NCI-H460 (cell line): ENCODE measurements around the gene MPZL1. TPM values are rescaled to one million over a fixed set of nuclear protein-coding genes. Genes with fewer than 3 reads are reported as not detected.

Experiments used
- DNase-seq: peaks from one replicate; pipeline ENCODE4 v3.0.0-alpha.2; 2016; ENCODE audit warnings: low read depth; ENCODE audit errors: extremely low read depth
- total RNA-seq: library from RNA; depleted of rRNA; stranded (reverse); fragments of >200 nt; shearing (Covaris generic); gene quantifications from 2 replicates; pipeline ENCODE4 v1.2.3, GENCODE V29; 2014

Gene MPZL1
- total RNA-seq, 1 experiment from 2014 or later: 106 TPM

DNA sequence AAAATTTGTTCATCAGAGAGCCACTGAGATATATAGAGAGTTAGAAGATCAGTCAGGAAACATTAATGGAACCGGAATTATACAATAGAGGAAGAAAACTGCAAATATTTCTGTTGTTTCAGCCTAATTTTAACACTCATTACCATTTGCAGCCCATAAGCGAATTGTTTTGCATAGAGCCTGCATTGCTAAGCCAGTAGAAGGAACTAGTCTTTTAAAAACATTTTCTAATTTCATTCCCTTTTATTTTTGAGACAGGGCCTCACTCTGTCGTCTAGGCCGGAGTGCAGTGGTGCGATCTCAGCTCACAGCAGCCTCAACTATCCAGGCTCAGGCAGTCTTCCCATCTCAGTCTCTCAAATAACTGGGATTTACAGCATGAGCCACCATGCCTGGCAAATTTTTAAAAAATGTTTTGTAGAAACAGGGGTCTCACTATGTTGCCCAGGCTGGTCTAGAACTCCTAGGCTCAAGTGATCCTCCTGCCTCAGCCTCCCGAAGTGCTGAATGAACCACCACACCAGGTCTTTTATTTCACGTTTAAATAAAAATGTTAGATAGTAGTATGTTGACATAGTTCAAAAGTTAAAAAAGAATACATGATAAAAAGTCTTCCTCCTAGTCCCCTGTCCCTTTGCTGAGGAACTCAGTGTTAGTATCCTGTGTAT, 25.3 kb downstream of the MPZL1 start:
- DNase-seq: no peak

DNA sequence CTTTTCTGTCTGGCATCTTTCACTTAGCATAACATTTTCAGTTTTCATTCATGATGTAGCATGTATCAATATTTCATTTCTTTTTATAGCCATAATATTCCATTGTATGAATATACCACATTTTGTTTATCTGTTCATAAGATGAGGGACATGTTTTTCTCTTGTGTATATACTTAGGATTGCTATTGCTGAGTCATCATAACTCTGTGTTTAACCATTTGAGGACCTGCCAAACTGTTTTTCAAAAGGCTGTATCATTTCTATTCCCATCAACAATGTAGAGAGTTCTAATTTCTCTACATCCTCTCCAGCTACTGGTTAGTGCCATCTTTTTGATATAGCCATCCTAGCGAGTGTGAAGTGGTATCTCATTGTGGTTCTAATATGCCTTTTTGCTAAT, 26.2 kb downstream of the MPZL1 start:
- no peak for DNase-seq

DNA sequence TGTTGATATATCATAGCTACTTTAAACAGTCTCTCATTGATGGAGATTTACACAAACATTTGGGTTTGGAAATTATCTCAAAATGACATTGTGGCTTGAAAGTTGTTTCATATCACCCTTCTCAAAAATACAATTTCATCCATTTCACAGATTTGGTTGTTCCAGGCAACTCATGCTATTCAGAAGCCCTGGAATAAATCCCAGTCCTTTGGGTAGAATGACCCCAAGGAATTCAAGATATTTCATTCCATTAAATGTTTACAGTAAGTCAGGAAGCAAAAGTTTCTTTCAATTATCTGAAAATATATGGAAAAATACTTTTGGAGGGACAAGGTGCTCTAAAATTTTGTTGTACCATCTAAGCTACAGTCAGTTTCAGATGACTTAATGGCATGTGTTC, 27.1 kb downstream of the MPZL1 start:
- DNase-seq: no peak

DNA sequence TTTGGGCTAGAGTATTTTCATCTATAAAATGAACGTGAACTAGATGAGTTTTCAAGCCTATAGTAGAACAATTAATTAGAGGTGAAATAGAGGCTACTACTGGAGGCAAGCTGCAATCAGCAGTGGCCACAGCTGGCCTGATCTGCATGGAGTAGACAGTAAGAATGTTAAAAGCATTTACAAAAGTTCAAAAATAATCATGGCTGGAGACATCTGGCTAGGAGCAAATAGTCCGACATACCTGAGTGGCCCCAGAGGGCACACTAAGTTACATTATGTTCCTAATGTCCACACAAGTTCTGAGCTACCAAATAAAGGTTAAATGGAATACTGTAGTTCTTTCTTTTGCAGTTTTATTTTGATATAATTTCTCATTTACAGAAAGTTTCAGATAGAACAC, 28.0 kb downstream of the MPZL1 start:
- DNase-seq: no peak

DNA sequence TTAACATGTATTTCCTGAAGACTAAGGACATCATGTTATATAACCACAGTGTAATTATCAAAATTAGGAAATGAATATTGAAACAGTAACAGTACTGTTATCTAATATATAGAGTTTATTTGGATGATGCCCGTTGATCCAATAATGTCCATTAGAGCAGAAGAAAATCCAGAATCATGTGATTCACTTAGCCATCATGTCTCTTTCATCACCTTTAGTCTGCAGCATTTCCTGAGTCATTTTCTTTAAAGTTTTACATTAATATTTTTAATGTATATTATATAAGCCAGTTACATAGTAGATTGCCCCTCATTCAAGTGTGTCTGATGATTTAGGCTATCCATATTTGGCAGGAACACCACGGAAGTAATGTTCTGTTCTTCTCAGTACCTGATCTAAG, 28.9 kb downstream of the MPZL1 start:
- DNase-seq: no peak

DNA sequence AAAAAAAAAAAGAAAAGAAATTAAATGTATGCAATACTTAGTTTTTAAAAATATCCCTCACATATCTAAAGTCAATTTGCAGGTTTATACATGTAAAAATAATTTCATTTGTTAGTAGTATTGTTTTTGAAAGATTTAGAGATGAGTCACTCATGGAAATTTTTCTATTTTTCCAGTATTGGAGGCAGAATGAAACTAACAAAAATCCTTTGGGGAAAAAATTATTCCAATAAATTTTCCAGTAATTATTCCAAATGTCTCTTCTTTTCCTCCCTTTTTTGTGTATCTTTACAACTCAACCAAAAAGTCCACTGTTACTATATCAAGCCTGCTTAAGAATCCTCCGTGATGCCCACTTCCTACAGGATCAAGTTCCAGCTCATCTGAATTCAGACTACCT, 29.9 kb downstream of the MPZL1 start:
- no peak for DNase-seq

DNA sequence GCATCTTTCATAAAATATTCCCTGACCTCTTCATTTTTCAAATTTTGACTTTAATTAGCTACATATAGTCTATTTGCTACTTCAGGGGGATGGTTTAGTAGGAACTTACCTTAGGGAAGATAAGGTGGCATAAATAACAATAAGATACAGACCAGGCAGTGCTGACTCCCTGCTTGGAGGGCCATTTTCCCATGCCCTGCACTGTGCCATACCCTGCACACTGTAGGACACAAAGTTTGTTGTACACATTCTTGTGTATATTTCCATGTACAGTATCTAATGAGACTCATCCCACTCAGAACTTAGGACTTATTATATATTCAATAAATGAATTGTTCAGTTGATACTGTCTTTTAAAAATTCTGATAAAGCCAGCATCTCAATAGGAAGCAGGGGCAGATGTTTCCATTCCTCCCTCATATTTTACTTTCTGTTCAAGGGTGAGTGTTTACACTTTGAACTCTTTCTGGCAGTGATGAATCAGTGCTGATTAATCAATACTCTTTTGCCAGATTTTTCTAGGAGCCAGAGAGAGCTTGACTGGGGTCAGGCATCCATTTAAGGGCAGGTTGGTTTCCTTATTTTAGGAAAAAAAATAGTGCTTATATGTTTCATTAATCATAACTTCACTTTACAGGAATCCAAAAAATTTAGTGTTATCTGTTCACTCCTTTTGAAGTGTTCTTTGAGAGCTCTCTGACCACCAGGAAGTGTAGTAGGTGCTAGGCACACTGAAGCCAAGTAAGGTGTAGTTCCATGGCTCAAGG, 30.6 kb downstream of the MPZL1 start:
- DNase-seq: no peak

DNA sequence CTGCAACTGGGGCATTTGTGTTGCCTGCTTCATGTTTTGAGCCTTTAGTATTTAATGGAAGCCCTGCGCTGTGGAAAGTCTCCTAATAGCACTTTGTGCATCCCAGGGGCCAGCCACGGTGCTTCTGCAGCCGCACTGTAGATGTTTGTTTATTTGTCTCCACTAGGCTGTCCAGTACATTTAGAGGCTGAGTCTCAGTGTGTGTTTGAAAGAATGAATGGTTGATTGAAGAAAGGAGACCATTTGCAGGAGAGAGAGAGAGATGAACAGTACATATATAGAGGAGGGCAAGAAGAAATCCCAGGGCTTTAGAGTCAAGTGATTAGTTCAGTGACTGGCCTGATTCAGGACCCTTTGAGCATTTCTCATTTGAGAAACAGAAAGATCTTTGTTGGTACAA, 33.9 kb downstream of the MPZL1 start:
- DNase-seq: no peak

DNA sequence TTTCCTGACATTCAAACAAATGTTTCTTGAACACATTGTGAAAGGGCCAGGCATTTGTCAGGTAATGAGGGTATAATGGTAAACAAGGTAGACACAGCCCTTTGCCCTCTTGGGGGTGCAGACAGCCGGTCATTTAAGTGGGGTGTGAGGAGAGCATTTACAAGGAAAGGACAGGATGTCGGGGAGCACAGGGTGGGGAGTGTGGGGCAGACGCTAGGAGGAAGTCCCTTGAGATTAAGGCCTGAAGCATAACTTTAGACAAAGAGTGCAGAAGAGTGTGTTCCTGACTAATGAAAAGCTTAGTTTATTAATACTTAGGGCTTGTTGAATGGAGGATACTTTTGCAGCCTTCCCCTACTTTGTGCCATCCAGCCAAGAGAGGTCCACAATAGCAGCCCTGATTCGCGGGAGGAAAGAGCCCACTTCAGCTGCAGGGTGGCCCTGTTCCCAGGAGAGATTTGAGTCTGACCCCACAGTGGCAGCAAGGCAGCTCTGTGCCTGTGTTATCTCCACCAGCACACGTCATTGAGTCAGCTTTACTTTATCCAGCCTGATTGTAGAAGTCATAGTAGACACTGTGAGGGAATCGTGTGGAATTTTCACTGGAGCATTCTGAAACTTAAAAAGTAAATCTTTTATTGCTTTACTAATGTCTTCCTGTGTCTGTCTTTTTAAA, 35.1 kb downstream of the MPZL1 start:
- no peak for DNase-seq

DNA sequence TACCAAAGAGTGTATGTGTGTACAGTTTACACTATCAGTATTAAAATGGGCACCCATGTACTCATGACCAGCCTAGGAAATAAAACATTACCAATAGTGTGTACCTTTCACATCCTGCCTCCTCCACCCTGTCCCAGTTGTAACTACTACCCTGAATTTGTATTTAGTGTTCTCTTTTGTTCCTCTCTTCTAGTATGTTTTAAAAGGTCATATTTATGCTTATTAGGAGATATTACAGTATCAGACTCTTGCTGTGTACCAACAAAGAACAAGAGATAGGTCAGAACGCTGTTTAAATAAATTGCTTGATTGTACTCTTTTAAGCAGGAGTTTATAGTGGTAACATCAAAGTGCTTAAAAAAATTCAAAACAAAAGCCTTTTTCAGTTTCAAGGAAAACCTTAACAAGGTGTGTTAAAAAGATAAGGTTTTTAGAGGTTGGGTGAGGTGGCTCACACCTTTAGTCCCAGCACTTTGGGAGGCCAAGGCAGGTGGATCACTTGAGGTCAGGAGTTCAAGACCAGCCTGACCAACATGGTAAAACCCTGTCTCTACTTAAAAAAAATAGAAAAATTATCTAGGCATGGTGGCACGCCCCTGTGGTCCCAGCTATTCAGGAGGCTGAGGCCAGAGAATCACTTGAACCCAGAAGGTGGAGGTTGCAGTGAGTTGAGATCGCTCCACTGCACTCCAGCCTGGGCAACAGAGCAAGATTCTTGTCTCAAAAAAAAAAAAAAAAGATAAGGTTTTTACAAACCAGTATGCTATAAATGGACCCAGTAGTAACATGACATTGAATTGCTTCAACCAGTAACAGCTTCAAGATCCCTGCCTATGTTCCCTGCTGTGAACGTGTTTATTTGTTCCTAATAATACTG, 35.9 kb downstream of the MPZL1 start:
- DNase-seq: no peak

DNA sequence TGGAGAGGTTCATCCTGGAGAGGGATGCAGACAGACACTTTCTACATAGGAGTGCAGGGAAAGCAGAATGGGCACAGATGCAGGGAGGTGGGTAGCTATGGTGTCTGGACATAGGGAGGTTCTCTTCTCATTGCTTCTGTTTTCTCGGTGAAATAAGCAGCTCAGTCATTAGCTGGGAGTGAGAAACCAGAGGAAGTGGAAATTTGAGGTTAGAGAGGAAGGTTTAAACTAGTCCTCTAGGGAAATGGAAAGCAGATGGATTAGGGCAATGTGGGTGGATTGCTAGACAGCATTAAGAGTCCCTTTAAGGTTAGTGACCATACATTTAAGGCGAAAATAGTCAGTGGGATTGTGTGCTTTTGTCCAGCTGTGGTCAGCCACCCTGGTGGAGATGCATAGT, 39.6 kb downstream of the MPZL1 start:
- no peak for DNase-seq

DNA sequence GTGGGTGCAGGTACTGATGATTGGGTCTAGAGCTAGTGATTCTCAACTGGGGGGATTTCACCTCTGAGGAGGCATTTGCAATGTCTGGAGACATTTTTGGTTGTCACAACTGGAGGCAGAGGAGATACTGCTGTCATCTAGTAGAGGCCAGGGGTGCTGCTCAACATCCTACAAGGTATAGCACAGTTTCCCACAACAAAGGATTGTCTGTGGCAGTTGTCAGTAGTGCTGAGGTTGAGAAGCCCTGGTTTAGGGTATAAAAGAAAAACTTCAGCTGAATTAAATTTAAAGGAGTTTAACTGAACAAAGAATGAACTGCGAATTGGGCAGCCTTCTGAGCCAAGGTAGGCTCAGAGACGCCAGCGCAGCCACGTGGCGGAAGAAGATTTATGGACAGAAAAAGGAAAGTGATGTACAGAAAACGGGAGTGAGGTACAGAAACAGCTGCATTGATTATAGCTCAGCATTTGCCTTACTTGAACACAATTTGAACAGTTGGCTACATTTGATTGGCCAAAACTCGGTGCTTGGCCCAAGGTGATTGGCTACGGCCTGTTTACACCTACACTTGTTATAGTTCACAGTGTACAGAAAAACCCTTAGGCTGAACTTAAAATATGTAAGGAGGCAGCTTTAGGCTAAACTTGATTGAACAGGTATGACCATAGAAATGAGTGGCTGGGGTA, 40.4 kb downstream of the MPZL1 start:
- DNase-seq: no peak

DNA sequence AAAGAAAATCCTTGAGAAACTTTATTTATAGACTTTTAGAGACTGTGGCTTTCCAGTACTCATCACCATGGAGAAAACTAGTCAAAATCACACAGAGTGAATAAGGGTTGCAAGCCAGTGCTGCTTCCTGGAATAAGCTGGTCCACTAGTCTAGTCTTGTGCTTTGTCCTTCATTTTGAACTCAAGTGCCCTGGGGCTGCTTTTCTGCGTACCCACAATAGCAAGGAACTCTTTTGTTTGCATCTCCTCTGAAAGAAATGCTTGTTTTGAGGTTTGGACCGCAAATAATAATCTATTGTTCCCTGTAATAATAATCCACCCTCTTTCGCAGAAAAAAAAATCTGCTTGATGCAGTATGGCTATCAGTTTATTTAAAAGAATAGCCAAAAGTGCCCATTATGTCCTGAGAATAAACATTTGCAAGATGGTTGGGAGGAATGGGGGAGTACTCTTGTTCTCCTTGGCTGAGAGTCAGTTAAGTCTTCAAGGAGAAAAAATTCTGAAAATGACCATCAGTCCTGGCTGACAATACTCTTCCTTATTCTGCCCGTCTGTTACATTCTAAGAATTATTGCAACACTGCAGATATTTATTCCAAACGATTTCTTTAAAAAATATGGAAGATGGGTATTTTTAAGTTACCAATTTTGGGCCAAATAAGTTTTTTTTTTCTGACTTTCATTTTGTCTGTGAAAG, 41.9 kb downstream of the MPZL1 start:
- no peak for DNase-seq

DNA sequence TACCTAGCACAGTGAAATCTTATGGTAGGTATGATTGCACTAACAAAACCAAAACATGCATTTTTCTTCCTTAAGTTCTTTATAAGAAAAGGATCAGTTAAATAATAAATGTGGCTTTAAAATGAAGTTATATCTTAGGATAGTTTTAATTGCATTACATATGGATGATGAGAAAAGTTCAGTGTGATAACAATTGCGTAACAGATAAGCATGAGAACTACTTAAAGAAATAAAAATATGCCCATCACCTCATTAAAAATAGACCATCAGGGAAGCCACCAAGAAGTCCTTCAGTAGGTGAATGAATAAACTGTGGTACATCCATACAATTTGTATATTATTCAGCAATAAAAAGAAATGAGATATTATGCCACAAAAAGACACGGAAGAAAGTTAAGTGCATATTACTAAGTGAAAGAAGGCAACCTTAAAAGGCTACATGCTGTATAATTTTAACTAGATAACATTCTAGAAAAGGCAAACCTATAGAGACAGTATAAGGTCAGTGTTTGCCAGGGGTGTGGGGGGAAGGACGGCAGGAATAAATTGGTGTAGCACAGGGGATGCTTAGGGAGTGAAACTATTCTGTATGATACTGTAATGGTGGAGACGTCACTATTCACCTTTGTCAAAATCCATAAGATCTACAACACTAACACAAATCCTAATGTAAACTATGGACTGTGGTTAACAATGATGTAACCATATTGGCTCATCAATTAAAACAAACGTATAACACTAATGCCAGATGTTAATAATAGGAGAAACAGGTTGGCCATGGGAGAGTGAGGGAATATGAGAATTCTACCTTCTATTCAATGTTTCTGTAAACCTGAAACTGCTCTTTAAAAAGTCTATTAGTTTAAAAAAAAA, 42.9 kb downstream of the MPZL1 start:
- DNase-seq: no peak

DNA sequence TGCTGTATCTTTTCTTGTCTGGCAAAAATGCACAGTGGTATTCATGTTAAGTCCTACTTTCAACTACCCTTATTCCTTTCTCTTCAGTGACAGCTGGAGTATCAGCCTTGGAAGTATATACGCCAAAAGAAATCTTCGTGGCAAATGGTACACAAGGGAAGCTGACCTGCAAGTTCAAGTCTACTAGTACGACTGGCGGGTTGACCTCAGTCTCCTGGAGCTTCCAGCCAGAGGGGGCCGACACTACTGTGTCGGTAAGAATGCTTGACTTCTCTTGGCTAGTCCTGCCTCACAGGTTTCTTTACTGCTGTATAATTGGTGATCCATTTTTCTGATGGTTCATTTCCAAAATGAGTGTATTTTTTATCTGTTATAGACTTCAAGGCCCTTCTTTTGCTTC, 43.7 kb downstream of the MPZL1 start:
- DNase-seq: no peak

DNA sequence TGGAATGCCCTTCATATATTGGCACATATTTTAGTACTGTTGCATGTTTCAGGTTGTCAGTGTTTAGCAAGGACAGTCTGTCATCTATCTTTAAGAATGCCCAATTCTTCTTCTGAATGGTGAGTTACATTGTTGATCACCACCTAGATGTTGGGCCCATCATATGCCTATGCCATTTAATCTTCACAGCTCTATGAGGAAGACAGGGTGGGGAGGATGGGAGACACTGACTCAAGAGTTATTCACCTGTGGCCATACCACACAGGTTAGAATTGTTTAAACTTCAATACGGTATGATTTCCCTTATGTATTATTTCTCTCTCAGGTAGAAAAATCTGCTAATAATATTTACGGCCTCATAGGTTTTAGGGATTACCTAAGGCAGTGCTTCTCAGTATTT, 44.8 kb downstream of the MPZL1 start:
- no peak for DNase-seq

DNA sequence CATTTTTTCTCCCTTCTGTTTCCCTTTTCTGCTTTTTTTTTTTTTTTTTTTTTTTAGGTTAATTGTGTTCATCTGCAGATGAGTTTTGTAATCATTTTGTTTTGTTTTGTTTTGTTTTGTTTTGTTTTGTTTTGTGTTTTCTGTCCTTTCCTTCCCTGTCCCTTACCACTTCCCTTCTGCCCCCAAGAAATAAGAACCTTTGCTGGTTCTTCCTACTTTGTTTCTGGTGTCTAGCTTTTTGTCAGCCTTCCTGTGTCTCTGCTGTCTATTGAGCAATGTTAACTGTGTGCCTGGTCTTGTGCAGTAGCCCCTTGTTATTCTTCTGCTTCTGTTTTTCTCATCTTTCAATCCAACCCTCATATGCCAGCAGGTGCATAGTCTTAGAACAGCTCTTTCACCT, 46.0 kb downstream of the MPZL1 start:
- DNase-seq: no peak

DNA sequence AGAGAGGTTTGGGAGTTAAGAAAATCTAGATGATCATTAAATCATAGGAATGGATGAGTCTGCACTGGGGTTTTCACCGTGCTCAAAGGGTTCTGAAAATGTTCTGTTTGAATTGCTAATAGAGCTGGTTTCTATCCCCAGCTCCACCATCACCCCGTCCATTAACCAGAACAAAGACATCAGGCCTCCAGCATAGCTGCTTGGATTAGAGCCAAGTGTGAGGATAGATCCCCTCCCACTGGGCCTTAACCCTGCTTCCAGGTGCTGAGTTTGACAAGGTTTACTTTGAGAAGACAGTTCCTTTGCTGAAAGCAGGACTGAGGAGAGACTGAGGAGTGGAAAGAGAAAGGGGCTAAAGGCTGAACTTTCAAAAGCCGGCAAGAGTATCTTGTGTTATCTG, 48.3 kb downstream of the MPZL1 start:
- DNase-seq: no peak

DNA sequence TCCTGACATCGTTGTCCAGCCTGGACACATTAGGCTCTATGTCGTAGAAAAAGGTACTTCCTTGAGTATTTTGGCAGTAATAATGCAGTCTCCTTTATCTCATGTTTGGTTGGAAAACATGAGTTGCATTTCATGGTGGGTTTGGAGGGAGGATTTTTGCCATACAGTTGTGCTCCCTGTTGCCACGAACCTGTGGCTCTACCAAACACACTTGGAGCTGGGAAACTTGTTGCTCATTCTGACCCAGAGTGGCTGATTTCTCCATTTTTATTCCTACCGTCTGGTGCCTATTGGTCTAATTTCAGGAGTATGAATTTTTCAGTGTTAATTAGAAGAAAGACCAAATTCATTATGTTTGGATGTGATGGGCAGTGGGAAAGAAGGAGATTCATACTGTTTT, 50.7 kb downstream of the MPZL1 start:
- DNase-seq: no peak
